RWPE1 (cell line): ENCODE results near the gene WWOX.

Experiments used
- CTCF ChIA-PET: fragments of 350-600 bp; sonication (Branson Sonifier 250); formaldehyde crosslinking; extraction: SDS; loops from one replicate; lab custom pipeline; 2021; lab: Yijun Ruan, JAX
- POLR2A ChIA-PET: fragments of 400-600 bp; formaldehyde crosslinking; extraction: SDS; loops from one replicate; lab custom pipeline; 2020; ENCODE audit warnings: antibody characterized with exemption; ENCODE audit not compliant: low non-redundant PET; lab: Yijun Ruan, JAX
- DNase-seq: peaks from one replicate; pipeline ENCODE4 v3.0.0; 2012; ENCODE audit warnings: low spot score
- H3K27ac ChIP-seq: fragments of 450-650 bp; 2 replicates; pipeline ENCODE4 v1.5.1; 2017
- TF ChIP-seq, protein P1 (sequence below): fragments of 450-650 bp; conservative IDR thresholded peaks from 2 replicates; pipeline ENCODE4 v1.5.1; 2017; ENCODE audit warnings: low read depth, mild to moderate bottlenecking

Gene WWOX

DNA sequence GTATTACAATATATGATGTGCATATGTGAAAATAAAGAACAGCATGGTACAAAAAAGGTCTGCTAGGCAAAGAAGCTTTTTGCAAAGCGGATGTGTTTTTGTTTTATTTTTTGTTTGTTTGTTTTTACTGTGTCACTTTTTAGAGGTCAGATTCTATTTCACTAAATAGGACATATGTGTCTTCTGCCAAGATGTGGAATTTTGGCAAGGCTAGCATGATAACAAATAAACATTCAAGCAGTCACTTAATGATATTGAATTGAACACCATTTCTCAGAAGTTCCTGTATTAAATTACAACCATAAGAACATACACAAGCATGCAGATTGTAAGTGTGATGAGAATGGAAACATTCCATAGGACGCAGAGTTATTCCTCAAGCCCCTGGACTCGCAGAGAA lies 492.7 kb downstream of the WWOX start:
- DNase-seq: no peak
- no peak overlapping the region for H3K27ac ChIP-seq
- CTCF ChIA-PET: no interaction called here
- TF ChIP-seq, protein P1, sequence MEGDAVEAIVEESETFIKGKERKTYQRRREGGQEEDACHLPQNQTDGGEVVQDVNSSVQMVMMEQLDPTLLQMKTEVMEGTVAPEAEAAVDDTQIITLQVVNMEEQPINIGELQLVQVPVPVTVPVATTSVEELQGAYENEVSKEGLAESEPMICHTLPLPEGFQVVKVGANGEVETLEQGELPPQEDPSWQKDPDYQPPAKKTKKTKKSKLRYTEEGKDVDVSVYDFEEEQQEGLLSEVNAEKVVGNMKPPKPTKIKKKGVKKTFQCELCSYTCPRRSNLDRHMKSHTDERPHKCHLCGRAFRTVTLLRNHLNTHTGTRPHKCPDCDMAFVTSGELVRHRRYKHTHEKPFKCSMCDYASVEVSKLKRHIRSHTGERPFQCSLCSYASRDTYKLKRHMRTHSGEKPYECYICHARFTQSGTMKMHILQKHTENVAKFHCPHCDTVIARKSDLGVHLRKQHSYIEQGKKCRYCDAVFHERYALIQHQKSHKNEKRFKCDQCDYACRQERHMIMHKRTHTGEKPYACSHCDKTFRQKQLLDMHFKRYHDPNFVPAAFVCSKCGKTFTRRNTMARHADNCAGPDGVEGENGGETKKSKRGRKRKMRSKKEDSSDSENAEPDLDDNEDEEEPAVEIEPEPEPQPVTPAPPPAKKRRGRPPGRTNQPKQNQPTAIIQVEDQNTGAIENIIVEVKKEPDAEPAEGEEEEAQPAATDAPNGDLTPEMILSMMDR: no peak
- POLR2A ChIA-PET: no interaction called here

DNA sequence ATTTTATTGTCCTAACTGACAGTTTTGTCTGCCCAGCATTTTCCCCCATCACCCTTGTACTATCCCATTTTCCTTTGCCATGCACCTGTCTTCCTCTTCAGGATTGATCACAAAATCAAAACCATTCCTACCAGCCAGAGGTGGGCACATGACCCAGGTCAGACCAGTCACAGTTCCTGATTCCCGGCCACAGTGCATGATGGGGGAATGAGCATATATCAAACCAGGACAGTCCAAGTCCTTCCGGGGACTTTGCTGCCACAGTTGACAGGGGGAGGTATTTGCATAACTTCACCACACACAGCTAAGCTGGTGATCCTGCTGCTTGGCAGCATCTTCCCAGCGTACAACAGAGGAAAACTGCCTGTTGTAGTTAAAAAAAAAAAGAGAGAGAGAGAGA lies 493.9 kb downstream of the WWOX start:
- no peak overlapping the region for H3K27ac ChIP-seq
- DNase-seq: no peak
- ChIA-PET POLR2A (no interaction called here), CTCF (interaction anchor here (0.9 kb wide), 1 partner anchor 17 kb away, joined by 3 read pairs; no protein-coding TSS in a partner anchor)
- TF ChIP-seq, protein P1: no peak

DNA sequence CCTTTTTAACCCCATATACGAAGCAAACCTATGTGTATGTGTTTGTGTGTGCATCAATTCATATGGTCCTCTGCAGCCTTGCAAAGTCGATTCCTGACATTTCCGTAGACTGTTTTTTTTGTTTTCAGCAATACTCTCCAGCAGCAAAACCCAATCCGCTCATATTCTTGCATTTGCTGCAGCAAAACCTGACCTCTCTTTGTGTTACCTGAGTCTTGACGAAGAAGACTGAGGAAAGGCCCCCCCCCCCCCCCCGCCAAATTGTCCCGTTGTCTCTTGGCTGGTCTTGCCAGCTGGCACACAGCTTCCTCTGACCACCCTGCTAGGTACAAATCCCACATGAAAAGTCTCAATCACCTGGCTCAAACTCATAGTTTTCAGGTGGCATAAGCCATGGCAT lies 494.7 kb downstream of the WWOX start:
- TF ChIP-seq, protein P1: no peak
- POLR2A ChIA-PET: no interaction called here
- CTCF ChIA-PET: no interaction called here
- no peak for DNase-seq
- H3K27ac ChIP-seq: no peak overlapping the region

DNA sequence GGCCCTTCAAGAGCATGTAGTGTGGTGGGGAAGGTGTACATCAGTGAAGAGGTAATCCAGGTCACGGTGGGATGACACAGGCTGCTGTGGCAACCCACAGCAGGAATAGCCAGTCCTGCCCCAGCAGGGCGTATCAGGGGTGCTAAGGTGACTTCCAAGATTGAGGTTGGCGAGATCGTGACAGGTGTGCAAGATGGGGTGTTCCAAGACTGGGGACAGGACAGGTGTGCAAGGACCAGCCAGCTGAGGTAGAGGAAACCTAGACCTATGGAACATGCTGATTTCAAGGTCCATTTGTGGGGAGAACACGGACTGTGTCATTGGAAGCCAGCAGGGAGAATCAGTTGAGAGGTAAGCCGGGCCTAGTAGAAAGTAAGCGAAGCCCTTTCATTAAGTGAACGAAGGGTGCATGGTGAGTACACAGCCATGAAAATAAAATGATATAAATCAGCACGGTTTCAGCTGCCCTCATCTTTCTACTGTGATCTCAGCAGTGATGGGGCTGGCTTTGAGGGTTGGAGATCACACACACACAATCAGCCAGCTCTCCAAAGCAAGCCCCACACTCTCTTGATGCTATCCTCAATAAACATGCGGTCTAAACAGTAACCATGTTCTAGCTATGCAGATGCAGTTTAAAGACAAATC lies 497.0 kb downstream of the WWOX start:
- TF ChIP-seq, protein P1: no peak
- DNase-seq: no peak
- no peak overlapping the region for H3K27ac ChIP-seq
- POLR2A ChIA-PET: no interaction called here
- CTCF ChIA-PET: no interaction called here

DNA sequence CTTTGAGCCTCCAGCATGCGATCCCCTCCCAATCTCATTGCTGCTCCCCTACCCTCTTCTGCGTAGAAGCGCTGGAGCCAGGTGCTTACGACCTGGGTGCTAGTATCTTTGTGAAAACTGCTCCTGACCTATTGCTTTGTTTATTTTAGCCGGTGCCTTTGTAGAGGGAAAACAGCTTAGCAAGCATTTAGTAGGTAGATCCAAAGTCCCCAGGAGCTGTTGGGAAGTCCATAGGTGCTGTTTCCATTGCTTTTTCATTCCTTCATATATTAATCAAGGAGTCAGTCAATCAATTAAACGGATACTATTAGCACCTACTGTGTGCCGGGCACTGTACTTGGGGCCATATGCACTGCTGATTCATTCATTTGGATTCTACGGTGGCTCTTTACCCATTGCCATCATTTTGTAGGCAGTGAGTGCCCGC lies 497.6 kb downstream of the WWOX start:
- ChIA-PET POLR2A (no interaction called here), CTCF (interaction anchor here (0.8 kb wide), 1 partner anchor 498 kb away, joined by 4 read pairs; the partner anchor contains the start of gene WWOX)
- TF ChIP-seq, protein P1: no peak
- H3K27ac ChIP-seq: no peak overlapping the region
- DNase-seq: no peak

DNA sequence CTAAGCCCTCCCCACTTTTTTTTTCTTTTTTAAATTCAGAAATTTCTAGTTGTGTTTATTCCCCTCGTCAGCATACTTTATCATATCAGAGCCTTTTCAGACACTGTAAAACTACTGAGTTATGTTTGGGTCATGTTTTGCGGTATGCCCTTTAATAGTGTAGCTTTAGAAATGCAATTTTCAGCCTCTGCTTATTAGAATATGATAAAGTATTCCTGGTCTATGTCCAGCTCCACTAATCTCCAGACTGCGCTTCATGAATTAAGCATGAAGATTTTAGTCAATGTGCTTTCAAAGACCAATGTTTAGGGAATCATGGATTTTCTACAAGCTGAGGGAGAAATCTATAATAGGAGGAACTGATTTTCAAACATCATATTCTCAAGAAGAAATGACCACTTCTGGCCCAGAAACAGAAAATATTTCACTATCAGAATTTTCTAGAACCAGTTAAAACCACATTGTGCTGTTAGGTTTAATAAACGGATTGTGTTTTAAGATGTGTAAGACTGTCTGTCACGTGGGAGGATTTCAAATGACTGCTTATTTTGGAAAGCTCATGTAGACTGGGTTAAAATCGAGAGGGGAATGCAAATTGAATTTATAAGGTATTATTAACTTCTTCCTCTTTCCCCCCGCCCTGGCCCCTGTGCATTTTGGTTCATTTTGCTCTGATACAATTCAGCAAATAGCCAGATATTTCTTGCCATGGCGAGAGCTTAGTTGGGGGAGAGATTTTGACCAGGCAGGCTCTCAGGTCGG lies 498.5 kb downstream of the WWOX start:
- H3K27ac ChIP-seq: no peak overlapping the region
- no peak for DNase-seq
- ChIA-PET POLR2A (no interaction called here), CTCF (interaction anchor here (0.8 kb wide), 1 partner anchor 499 kb away, joined by 4 read pairs; the partner anchor contains the start of gene WWOX)
- TF ChIP-seq, protein P1: no peak
